HG02870 (cell line): ENCODE results near the gene B4GALT5.

Source experiments
- ATAC-seq: cut with Tn5 transposase; IDR thresholded peaks from one replicate; pipeline ENCODE4 v1.9.1; 2021; ENCODE audit warnings: mild to moderate bottlenecking, moderate library complexity; ENCODE audit not compliant: unreplicated experiment

The B4GALT5 gene

GRCh38 chr20:49660912-49661311 lies 52.8 kb downstream of the B4GALT5 start:
- no peak for ATAC-seq

- no peak for ATAC-seq
These were observed 54.6 kb downstream of the B4GALT5 start for GRCh38 chr20:49659056-49659455.

- no peak for ATAC-seq
These were observed 55.2 kb downstream of the B4GALT5 start for GRCh38 chr20:49658508-49658907.

- no peak for ATAC-seq
These were observed 56.4 kb downstream of the B4GALT5 start for GRCh38 chr20:49657118-49657901.

GRCh38 chr20:49656304-49656703 lies 57.4 kb downstream of the B4GALT5 start:
- ATAC-seq, result no peak

DNA sequence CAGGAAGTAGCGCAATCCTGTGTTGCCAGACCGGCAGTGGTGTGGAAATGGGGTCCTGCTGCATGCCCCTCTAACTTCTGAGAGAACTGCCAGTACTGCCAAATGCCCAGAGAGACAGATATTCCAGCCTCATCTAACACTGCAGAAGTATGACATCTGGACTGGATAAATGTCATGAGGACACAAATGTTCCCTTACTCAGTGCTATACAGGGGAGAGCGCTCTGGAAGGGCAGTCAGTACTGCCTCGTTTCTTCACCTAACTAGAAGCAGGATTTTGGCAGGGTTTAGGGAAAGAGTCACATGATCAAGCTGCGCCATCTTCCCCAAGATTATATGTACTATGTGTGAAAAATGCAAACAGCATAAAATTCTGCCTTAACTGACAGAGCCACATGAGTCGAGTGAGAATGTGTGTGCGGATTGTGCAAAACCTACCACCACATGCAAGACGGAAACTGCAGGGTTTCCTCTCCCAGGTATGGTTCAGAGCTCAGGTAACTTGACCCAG lies 59.7 kb downstream of the B4GALT5 start:
- ATAC-seq, result no peak

DNA sequence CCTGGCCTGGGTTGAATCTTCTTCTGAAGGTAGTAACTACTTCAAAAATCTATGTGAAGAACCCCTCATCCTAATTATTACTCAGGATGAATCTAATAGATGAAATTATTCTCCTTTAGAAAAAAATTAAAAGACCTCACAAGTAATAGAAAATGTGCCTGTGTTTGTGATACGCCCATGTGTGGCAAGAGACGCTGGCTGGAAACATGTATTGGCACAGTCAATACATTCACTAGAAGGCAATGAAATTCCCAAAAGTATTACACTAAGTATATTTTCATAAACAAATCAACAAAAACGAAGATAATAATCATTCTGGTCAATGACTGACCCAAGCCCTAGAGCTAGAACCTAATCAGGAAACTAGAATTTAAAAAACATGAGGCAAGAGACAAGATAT lies 64.0 kb downstream of the B4GALT5 start:
- no peak for ATAC-seq

DNA sequence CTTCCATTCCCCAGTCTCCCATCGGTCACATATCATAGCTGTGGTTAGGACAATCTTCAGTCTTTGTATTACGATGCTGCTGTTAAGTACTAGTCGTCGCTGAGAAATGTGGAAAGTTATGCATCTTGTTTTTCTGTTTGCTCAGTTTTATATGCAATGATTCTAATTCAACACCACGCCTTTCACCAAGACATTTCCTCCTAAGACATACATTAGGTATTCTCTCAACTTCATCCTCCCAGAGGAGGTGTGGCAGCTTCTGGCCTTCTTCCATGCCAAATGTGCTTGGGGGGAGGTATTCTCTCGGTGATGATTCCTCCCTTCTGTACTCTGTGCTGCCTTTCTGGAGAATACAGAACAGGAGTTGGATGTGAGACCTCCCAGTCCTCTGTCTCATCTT lies 66.1 kb downstream of the B4GALT5 start:
- no peak for ATAC-seq

DNA sequence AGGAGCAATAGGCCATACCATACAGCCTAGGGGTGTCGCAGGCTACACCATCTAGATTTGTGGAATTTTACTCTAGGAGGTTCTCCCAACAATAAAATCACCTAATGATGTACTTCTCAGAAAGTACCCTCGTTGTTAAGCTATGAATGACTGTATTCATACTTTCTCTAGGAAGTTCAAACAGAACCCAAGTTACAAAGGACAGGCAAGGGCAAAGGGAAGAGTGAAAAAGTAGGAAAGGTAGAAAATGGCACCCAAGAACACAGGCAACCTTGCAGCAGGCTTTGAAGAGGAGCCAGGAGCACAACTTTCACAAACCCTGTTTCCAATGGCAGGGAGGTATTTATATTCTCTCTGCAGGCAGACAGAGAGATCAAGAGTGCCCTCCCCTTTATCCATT lies 67.2 kb downstream of the B4GALT5 start:
- no peak for ATAC-seq

- ATAC-seq, result no peak
These were observed 67.6 kb downstream of the B4GALT5 start for GRCh38 chr20:49646126-49646525.

GRCh38 chr20:49644980-49645565 lies 68.6 kb downstream of the B4GALT5 start:
- no peak for ATAC-seq

- no peak for ATAC-seq
These were observed 70.9 kb downstream of the B4GALT5 start for GRCh38 chr20:49642816-49643215.

- ATAC-seq, result no peak
These were observed 71.7 kb downstream of the B4GALT5 start for GRCh38 chr20:49641683-49642656.

DNA sequence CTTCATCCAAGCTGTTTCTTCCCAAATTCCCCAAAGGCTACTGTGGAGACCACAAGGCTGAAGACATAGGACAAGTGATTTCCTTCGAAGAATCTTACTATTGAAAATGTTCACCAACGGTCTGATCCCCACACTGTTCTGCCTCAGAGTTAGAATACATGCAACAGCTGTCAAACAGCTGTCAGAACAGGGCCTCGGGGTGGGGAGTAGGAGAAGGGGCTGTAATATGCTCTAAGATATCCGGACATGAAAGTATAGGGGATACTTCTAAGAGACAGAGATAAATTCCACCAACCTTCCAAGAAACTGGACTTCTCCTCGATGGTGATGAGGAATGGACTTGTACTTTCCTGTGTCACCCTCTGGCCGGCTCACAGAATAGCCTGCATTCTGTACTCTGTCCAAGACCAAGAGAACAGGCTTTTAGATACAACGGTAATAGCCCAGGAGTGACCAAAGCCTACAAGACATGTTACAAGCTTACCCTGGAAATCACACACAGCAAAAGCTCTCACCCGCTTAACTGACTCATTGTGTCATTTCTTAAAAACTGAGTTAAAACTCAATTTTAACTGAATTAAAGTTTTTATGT lies 76.5 kb downstream of the B4GALT5 start:
- no peak for ATAC-seq

- no peak for ATAC-seq
These were observed 77.2 kb downstream of the B4GALT5 start for GRCh38 chr20:49636447-49636846.

DNA sequence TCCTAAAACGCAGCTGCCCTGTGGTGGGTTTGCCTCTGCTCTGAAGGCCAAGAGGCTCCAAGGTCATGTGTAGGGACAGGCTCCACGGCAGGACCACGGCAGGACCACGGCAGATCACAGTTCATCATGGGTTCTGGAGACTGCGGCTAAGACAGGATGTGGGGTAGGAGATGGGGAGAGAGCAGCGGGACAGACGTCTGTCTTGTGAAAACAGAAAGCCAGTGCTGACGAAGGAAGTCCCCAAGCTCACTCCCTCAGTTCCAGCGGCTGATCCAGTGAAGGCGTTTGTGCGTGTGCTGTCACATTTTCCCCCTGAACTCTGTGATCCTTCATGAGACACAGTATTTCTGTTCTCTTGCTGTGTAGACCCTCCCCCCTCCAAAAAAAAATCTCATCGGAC lies 77.8 kb downstream of the B4GALT5 start:
- no peak for ATAC-seq

GRCh38 chr20:49635166-49635565 lies 78.5 kb downstream of the B4GALT5 start:
- ATAC-seq, result no peak

- ATAC-seq, result no peak
These were observed 79.6 kb downstream of the B4GALT5 start for GRCh38 chr20:49634116-49634515.

DNA sequence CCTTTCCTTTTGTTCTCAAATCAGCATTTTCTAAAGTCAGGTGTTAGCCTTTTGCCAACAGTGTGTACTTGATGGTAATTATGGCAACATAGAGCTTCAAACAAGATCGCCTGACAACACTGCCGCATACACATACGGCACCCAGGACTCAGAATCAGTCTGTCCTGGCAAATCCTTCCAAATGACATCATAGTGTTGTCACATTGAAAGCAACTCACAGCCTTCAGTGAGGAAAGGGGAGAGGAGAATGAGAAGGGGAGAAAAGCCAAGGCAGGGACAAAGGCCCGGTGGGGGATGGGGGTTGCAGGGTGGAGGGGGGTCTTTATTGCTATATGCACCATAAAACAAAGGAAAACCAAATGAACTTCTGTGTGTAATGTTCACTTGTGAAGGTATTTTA lies 80.0 kb downstream of the B4GALT5 start:
- no peak for ATAC-seq

DNA sequence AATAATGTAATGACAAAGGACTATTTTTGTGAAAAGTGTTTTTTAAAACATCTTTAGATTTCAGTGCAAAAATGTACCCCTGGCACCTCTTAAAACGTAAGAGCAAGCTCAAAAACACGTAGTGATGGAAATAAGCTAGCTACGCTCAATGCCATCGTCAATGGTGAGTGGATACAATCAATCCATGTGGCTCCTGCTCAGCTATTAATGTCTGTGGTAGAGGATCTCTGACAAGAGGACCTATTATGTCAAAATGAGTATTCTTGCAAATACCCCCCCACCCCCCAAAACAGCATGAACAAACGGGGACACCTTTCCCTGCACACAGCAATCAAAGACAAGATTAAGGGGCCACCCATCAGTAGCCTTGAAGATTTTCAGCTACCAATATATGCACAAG lies 80.7 kb downstream of the B4GALT5 start:
- ATAC-seq, result no peak

GRCh38 chr20:49631856-49632418 lies 81.7 kb downstream of the B4GALT5 start:
- ATAC-seq, result no peak
